ENCODE data around the gene PHF19.

The PHF19 gene

DNA sequence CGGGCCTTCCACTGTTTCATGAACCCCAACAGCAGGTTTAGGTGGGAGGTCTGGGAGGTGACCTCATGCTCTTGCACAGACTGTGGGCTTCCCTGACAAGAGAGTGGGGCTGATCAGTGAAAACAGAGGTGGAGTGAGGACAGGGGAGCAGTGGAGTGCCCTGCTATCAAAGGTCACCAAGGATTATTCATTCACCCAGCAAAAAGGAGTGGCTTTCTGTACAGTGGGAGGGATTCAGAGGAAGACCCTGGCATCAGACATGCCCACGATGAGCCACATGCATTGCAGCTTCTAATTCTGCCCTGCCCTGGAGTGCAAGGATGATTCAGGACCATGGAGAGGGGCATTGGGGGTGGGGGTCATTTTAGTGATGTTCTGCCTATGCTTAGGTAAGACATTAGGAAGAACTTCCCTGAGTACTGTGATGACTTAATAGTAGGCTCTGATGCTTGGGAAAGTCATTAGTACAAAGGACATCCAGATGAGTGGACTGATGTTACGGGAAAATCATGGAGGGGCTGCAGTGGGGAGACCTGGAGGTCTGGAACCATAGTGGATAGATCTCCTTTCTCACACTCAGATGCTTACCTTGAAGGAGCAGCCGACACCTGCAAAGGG is 36.8 kb upstream of the PHF19 start:
- no peak for DNase-seq (ENCODE audit: low read depth, low spot score)

- DNase-seq (ENCODE audit: low read depth, low spot score), result no peak
Measured at GRCh38 chr9:120912958-120913646, 36.1 kb upstream of the PHF19 start.

DNA sequence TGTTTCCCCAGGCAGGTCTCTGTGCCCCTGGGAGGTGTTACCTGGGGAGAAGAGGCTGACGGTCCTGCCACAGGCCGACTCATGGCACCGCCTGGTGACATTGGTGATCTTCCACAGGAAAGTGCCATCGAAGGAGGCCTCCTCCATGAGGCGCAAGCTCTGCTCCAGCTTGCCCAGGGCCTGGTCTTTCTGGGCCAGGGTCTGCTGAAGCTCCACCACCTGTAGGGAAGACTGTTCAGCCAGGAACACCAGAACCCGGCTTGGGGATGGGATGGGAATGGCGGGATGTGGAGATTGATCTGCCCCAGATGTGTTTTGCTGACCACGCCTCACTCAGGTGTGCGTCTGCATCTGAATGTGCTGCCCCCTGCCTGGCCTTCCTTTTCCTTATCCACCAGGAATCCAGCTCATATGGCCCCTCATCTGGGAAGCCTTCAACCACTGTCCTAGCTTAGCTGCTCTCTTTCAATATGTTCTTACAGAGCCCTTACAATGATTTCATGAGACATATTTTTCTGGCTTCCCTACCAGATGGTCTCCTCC is 34.4 kb upstream of the PHF19 start:
- no peak for DNase-seq (ENCODE audit: low read depth, low spot score)

DNA sequence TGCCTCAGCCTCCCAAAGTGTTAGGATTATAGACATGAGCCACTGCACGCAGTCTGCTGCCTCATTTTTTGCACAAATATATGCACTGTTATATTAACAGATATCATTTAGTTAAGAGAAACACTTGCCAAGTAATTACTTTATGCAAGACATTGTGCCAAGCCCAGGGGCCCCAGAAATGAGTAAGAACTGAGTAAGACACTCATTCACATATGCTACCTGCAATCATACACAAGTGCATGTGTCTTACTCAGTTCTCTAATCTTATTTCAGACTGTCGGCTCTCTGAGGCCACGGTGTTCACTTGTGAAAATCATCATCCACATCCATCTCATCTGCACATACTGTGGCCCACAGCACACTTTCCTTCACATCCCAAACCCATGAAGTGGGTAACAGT is 33.7 kb upstream of the PHF19 start:
- DNase-seq (ENCODE audit: low read depth, low spot score), result no peak

DNA sequence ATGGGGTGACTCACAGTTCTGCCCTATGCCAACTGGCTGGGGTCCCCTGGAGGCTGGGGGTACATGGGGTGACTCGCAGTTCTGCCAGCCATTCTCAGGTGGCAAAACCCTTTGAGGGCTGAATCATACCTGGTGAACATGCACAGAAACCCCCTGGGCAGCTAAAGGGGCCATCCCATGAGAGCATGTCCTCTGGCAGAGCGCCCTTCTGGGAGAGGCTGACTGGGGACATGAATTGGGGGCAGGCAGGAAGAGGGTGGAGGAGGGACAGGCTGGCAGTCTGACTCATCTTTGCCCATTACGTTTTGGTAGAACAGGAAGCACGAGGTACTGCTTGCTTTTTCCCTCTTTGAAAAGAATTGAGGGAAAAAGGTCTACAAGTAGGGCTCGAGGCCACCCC is 32.9 kb upstream of the PHF19 start:
- DNase-seq (ENCODE audit: low read depth, low spot score), result no peak

DNA sequence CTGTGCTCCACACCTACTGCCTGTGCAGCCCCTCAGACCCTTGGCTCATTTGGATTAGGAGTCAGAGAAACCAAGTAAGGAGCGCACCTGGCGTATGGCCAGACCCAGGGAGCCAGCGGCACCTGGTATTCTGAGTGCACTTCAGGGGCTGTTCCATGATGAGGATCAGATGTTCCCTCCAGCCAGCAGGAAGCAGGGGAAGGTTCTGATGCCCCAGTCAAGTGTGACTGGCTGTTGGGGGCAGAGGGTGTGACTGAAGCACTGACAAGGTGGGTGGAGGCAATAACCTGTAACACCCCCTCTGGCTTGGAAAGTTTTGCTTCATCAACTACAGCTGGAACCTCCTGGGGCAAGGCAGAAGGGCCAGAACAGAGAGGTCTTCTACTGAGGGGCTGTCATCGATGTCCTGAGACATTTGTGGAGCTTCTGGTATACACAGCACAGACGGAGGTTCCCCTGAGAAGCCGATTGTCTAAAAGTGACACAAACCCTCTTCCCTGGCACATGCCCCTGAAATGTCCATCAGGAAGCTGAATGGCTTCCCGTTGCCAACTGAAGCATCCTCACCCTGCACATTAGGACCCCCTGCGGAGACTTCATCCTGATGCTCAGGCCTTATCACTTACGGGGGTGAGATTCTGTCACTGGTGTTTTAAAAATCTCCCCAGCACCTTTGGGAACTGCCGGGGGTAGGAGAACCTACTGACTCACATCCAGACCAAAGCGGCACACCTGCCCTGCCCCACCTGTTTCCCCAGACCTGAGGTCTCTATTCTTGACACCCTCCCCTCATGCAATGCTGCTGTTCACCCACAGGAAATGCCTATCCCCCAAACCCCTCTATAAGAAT is 28.6 kb upstream of the PHF19 start:
- DNase-seq (ENCODE audit: low read depth, low spot score), result no peak

GRCh38 chr9:120904978-120905301 is 28.0 kb upstream of the PHF19 start:
- DNase-seq (ENCODE audit: low read depth, low spot score), result no peak

- no peak for DNase-seq (ENCODE audit: low read depth, low spot score)
Measured at GRCh38 chr9:120904061-120904977, 27.3 kb upstream of the PHF19 start.

DNA sequence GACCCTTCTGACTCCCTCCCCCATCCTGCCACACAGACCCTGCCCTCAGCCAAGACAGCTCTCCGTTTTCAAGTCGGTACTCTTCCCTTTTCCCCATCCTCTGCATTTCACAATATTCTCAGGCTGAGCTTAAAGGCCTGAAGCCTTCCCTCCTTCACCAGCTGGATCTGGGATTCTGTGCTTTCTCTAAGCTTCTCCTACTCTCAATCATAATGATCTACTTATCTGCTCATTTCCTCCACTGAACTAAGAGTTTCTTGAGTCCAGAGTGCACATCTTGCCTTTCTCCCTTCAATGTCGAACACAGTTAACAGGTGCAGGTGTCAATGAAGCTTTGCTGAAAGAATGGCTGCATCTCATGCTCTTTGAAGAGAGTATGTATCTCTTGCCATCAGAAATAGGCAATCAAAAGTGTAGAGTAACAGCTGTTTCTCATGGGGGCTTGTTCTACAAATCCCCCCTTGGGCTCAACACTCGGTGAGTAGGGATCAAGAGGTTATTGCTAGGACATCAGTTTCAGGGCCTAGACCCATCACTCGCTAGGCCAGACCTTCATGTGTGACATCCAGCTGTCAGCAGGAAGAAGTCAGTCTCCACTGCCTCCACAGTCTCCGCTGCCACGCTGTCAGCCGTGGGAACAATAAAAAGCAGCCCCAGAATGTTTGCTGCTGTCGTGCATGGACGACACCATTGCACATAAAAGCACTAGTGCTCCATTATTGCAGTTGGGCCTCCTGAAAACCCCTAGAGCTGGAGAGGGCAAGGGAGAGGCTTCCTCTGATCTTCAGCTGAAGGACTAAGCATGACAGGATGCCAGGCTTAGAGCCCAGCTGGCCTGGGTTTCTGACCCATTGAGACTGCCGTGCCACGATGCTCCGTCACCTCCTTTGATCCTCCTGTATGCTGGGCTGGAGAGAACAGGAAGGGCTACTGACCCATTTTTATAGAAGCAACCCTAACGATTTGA is 25.9 kb upstream of the PHF19 start:
- DNase-seq (ENCODE audit: low read depth, low spot score), result no peak

GRCh38 chr9:120901755-120902568 is 25.0 kb upstream of the PHF19 start:
- DNase-seq (ENCODE audit: low read depth, low spot score), result no peak

GRCh38 chr9:120900824-120901223 is 23.8 kb upstream of the PHF19 start:
- no peak for DNase-seq (ENCODE audit: low read depth, low spot score)

DNA sequence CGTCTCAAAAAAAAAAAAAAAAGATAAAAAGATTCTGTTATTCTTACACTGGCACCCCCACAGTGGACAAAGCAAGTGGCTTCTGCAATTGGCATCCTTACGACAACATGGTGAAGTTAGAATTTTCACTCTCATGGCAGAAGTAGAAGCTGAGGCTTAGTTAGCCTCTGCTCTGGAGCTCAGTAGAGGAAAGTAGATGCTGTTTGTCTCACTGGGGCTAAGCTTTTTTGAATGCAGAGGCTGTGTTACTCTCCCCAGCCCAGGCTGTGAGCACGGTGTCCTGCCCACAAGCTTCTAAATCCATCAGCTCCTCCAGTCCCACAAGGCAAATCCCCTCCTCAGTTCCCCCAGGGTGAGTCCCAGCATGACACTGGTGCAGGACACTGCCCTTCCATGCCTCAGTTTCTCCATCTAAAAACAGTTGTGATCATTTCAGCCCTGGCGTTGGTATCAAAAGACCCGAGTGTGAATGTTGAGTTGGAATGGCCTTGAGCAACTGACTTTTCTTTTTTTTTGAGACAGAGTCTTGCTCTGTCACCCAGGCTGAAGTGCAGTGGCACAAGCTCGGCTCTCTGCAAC is 22.6 kb upstream of the PHF19 start:
- no peak for DNase-seq (ENCODE audit: low read depth, low spot score)

DNA sequence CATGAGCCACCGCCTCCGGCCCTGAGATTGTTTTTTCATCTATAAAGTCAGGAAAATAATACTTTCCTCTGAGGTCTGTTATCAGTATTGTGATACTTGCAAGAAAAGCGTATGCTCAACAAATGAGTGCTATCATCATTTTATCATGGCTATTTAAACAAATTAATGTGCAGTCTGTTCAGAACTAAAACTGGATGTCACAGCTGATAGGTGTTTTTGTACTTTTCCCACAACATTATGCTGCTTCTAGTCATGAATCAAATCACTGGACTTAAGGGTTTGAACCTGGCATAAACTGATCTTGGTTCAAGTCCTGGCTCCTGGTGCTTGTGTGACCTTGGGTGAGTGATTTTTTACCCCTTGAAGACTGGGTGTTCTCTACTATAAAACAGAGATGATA is 21.4 kb upstream of the PHF19 start:
- DNase-seq (ENCODE audit: low read depth, low spot score), result no peak

GRCh38 chr9:120895951-120896350 is 19.0 kb upstream of the PHF19 start:
- no peak for DNase-seq (ENCODE audit: low read depth, low spot score)

- no peak for DNase-seq (ENCODE audit: low read depth, low spot score)
Measured at GRCh38 chr9:120894321-120895148, 17.5 kb upstream of the PHF19 start.

DNA sequence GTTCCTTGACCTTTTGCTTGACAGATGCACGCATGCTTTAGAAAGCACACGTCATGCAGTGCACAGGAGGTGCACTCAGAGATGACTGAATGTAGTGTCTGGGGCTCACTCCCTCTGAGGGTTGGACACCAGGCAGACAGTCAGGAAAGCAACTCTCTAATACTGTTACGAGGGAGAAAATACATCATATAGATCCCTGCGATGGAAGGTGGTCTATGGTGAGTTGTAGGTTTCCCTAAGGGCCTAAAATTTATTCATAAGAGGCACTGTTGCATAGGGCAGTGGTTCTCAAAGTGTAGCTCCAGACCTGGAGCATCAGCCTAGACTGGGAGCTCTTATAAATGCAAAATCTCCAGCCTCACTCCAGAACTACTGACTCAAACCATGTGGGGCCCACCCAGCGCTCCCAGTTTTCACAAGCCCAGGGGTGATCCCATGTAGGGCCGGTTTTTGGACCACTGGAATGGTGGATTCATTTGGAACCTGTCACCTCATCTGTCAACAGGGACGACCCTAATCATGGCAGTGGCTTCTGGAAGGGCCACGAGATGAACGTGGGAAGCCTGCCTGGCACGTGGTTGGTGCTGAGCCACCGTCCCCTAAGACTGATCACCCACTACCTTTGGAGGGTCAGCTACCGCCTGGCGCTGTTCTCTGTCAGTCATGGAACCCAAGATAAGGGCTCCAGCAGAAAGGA is 16.8 kb upstream of the PHF19 start:
- no peak for DNase-seq (ENCODE audit: low read depth, low spot score)

- DNase-seq (ENCODE audit: low read depth, low spot score), result peak; percentile 48
Measured at GRCh38 chr9:120892748-120893610, 16.0 kb upstream of the PHF19 start.

Measured in activated CD4-positive, CD25-positive, alpha-beta regulatory T cell treated with anti-CD3 and anti-CD28 coated beads, Interleukin-2, amount 50 U/mL, for 16 hours (primary cell).